ENCODE data around the gene MLPH. TPM values are rescaled to one million over a fixed set of nuclear protein-coding genes. Genes with fewer than 3 reads are reported as not detected.

MLPH gene
- total and polyA plus RNA-seq, 4 donors, result 1.6 to 25.9 (median 22.3) TPM

GRCh38 chr2:237588044-237588696 is 101.1 kb downstream of the MLPH start (continued):
- TF ChIP-seq ZBTB33 (IDR thresholded peaks at IDR 0.05) (peak; percentile 12), RXRA (IDR thresholded peaks at IDR 0.05) (peak; percentile 67 to 84)

GRCh38 chr2:237590272-237591140 is 103.5 kb downstream of the MLPH start, which contains the start of gene RAB17:
Gene RAB17 (minus strand): TSS chr2:237590734. CDS start chr2:237586154, 4,580 bp downstream.
- H3K9ac ChIP-seq (ENCODE audit: low read depth in 1 of 2, low read length in 2 of 2), result peak within 1 kb of the TSS; percentile 89 to 98
- H3K4me3 ChIP-seq (ENCODE audit: low read depth in 1 of 3, low read length in 3 of 3), result peak within 1 kb of the TSS; percentile 60 to 64 (median 63)
- peak; percentile 67 for DNase-seq (ENCODE audit: low spot score)
- H3K9me3 ChIP-seq (ENCODE audit: control insufficient read depth in 4 of 4, low read length in 3 of 4), result no peaks in the 10 kb centered on the region
- H3K27me3 ChIP-seq (ENCODE audit: control insufficient read depth in 4 of 4, insufficient read depth in 4 of 4, low read length in 3 of 4), result no peaks in the 10 kb centered on the region
- H3K36me3 ChIP-seq (ENCODE audit: control insufficient read depth in 4 of 4, insufficient read depth in 3 of 4, low read depth in 1 of 4, low read length in 3 of 4), result no peaks in the 10 kb centered on the region
- H3K4me1 ChIP-seq (ENCODE audit: control insufficient read depth in 4 of 4, insufficient read depth in 4 of 4, low read length in 3 of 4), result peaks cover 19 to 64% (median 46%) of the 10 kb centered on the region in 4 donors
- 26% methylated on average over 16 of the region's 16 CpGs for WGBS
- H3K27ac ChIP-seq (ENCODE audit: low read depth in 1 of 2, low read length in 2 of 2), result peak within 1 kb of the TSS; percentile 89 to 96
- peak; percentile 96 for TF ChIP-seq SP1 (IDR thresholded peaks at IDR 0.05)
- peak; percentile 37 for TF ChIP-seq FOXA2 (IDR thresholded peaks at IDR 0.05)
- TF ChIP-seq ZBTB33 (IDR thresholded peaks at IDR 0.05), result peak; percentile 84
- TF ChIP-seq EGR1 (IDR thresholded peaks at IDR 0.05; ENCODE audit: low read depth in 2 of 2), result peak; percentile 23 to 77
- peak; percentile 97 for TF ChIP-seq HNF4G (IDR thresholded peaks at IDR 0.05)
- peak; percentile 78 for TF ChIP-seq MAX (IDR thresholded peaks at IDR 0.05)
- TF ChIP-seq TAF1 (conservative IDR thresholded peaks at IDR 0.05), result peak; percentile 75
- TF ChIP-seq HNF4A (conservative IDR thresholded peaks at IDR 0.05), result peak; percentile 98 to 99
- TF ChIP-seq NR2F2 (IDR thresholded peaks at IDR 0.05), result peak; percentile 92
- TF ChIP-seq YY1 (IDR thresholded peaks at IDR 0.05), result peak; percentile 73
- peak; percentile 82 for TF ChIP-seq ATF3 (IDR thresholded peaks at IDR 0.05)
- TF ChIP-seq REST (IDR thresholded peaks at IDR 0.05), result peak; percentile 47
- peak; percentile 90 to 96 for TF ChIP-seq JUND (IDR thresholded peaks at IDR 0.05)
- TF ChIP-seq GABPA (IDR thresholded peaks at IDR 0.05 in 1 of 2, conservative IDR thresholded peaks at IDR 0.05 in 1 of 2), result peak; percentile 53 to 82
- peak; percentile 4 for TF ChIP-seq FOXA1 (IDR thresholded peaks at IDR 0.05)
- peak; percentile 95 for TF ChIP-seq RXRA (IDR thresholded peaks at IDR 0.05)
- TF ChIP-seq RAD21 (IDR thresholded peaks at IDR 0.05), result peak in 1 of 2 donors; percentile 46
- no peak for TF ChIP-seq CTCF (IDR thresholded peaks at IDR 0.05; ENCODE audit: low read depth, low read length, missing input control)
